ENCODE results near the gene PERP.
"Not testable (repeated sequence)": the region's sequence is repeated elsewhere in the genome, so short reads cannot be mapped to it uniquely, and the experiment has no call there.

PERP gene

GRCh38 chr6:138084904-138085838 lies 22.0 kb downstream of the PERP start (continued):
- TF ChIP-seq ZNF549 (tag by site-specific recombination; IDR thresholded peaks at IDR 0.05) = no peak
- no peak for TF ChIP-seq ZSCAN23 (tag by site-specific recombination; IDR thresholded peaks at IDR 0.05)
- no peak for TF ChIP-seq ZNF544 (tag by site-specific recombination; IDR thresholded peaks at IDR 0.05)
- no peak for TF ChIP-seq ZNF416 (tag by site-specific recombination; IDR thresholded peaks at IDR 0.05)
- no peak for TF ChIP-seq AEBP2 (tag by site-specific recombination; IDR thresholded peaks at IDR 0.05; ENCODE audit: borderline replicate concordance)
- no peak for TF ChIP-seq ZNF292 (tag by site-specific recombination; IDR thresholded peaks at IDR 0.05; ENCODE audit: borderline replicate concordance, low read depth)

GRCh38 chr6:138082232-138082631 lies 25.0 kb downstream of the PERP start:
- ChIA-PET CTCF (interaction anchor here (0.6 to 1.3 kb wide), 2 partner anchors 33 to 77 kb away, joined by 3 to 5 read pairs; no protein-coding TSS in a partner anchor), POLR2A (no interaction called here)

DNA sequence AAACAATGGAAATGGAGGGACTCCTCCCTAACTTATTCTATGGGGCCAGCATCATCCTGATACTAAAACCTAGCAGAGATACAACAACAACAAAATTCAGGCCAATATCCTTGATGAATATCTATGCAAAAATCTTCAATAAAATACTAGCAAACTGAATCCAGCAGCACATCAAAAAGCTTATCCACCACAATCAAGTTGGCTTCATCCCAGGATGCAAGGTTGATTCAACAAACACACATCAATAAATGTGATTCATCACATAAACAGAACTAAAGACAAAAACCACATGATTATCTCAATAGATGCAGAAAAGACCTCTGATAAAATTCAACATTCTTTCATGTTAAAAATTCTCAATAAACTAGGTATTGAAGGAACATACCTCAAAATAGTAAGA lies 27.7 kb downstream of the PERP start:
- POLR2A ChIA-PET; H3K4me1 ChIP-seq (ENCODE audit: control insufficient read depth, insufficient read depth, low read length); H3K9me3 ChIP-seq (ENCODE audit: control insufficient read depth, insufficient read depth, low read depth, low read length); H3K27ac ChIP-seq (ENCODE audit: extremely low read depth, low read depth, low read length); H3K4me3 ChIP-seq (ENCODE audit: low read depth, low read length); H3K36me3 ChIP-seq (ENCODE audit: control insufficient read depth in 2 of 2, insufficient read depth in 1 of 2, low read length in 2 of 2): not testable (repeated sequence)
- CTCF ChIA-PET = interaction anchor here (0.6 to 0.8 kb wide), 5 partner anchors 11 to 1044 kb away, joined by 3 to 5 read pairs (median 4); partner anchors contain the start of gene HEBP2

More at GRCh38 chr6:138082232-138082631, 25.0 kb downstream of the PERP start:
- no peak overlapping the region for H3K27ac ChIP-seq (ENCODE audit: extremely low read depth, low read depth, low read length)
- no peak overlapping the region for H3K4me3 ChIP-seq (ENCODE audit: low read depth, low read length)
- H3K9me3 ChIP-seq (ENCODE audit: control insufficient read depth, insufficient read depth, low read depth, low read length) = no peaks in the 10 kb centered on the region
- H3K36me3 ChIP-seq (ENCODE audit: control insufficient read depth in 2 of 2, insufficient read depth in 1 of 2, low read length in 2 of 2) = no peaks in the 10 kb centered on the region
- TF ChIP-seq, protein P1, sequence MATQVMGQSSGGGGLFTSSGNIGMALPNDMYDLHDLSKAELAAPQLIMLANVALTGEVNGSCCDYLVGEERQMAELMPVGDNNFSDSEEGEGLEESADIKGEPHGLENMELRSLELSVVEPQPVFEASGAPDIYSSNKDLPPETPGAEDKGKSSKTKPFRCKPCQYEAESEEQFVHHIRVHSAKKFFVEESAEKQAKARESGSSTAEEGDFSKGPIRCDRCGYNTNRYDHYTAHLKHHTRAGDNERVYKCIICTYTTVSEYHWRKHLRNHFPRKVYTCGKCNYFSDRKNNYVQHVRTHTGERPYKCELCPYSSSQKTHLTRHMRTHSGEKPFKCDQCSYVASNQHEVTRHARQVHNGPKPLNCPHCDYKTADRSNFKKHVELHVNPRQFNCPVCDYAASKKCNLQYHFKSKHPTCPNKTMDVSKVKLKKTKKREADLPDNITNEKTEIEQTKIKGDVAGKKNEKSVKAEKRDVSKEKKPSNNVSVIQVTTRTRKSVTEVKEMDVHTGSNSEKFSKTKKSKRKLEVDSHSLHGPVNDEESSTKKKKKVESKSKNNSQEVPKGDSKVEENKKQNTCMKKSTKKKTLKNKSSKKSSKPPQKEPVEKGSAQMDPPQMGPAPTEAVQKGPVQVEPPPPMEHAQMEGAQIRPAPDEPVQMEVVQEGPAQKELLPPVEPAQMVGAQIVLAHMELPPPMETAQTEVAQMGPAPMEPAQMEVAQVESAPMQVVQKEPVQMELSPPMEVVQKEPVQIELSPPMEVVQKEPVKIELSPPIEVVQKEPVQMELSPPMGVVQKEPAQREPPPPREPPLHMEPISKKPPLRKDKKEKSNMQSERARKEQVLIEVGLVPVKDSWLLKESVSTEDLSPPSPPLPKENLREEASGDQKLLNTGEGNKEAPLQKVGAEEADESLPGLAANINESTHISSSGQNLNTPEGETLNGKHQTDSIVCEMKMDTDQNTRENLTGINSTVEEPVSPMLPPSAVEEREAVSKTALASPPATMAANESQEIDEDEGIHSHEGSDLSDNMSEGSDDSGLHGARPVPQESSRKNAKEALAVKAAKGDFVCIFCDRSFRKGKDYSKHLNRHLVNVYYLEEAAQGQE (tag by site-specific recombination; IDR thresholded peaks at IDR 0.05) = peak; percentile 61; the same call in 1 of the 2 replicates
- no peak for TF ChIP-seq ZNF175 (tag by site-specific recombination; IDR thresholded peaks at IDR 0.05)
- peaks cover 10% of the 10 kb centered on the region for H3K4me1 ChIP-seq (ENCODE audit: control insufficient read depth, insufficient read depth, low read length)

- ChIA-PET POLR2A (no interaction called here), CTCF (interaction anchor here (0.7 to 0.8 kb wide), 2 partner anchors 73 to 370 kb away, joined by 3 read pairs; no protein-coding TSS in a partner anchor)
- H3K27ac ChIP-seq (ENCODE audit: extremely low read depth, low read depth, low read length) = no peak overlapping the region
- H3K4me1 ChIP-seq (ENCODE audit: control insufficient read depth, insufficient read depth, low read length) = no peaks in the 10 kb centered on the region
- TF ChIP-seq ATF2 (tag by site-specific recombination; IDR thresholded peaks at IDR 0.05; ENCODE audit: low read depth) (0 out of 2 replicates have a peak, but pooled peaks have one; percentile 45), ZNF549 (tag by site-specific recombination; IDR thresholded peaks at IDR 0.05) (no peak)
- H3K4me3 ChIP-seq (ENCODE audit: low read depth, low read length) = no peak overlapping the region
- H3K36me3 ChIP-seq (ENCODE audit: control insufficient read depth in 2 of 2, insufficient read depth in 1 of 2, low read length in 2 of 2) = no peaks in the 10 kb centered on the region
- no peaks in the 10 kb centered on the region for H3K9me3 ChIP-seq (ENCODE audit: control insufficient read depth, insufficient read depth, low read depth, low read length)
Observed at GRCh38 chr6:138078491-138078890, 28.7 kb downstream of the PERP start.

Data from HEK293 (cell line).